Vagina (tissue), 2 donors: ENCODE measurements around the gene LGALS4.

ENCODE experiments used
- CTCF ChIP-seq, 3 experiments: fragments of 450-650 bp in 2 of 3; fragments of 200-600 bp in 1 of 3; sonication (generic) in 1 of 3; IDR thresholded peaks; one replicate each; pipeline ENCODE4 v1.5.1; 2017 to 2019; ENCODE audit warnings: antibody characterized with exemption in 3 of 3, mild to moderate bottlenecking in 2 of 3, moderate library complexity in 2 of 3
- POLR2A ChIP-seq, 2 donors: fragments of 450-650 bp; IDR thresholded peaks; one replicate each; pipeline ENCODE4 v1.6.1; 2017; ENCODE audit warnings: antibody characterized with exemption in 2 of 2, mild to moderate bottlenecking in 2 of 2, moderate library complexity in 2 of 2
- POLR2AphosphoS5 ChIP-seq, 2 donors: sonication (generic); formaldehyde crosslinking; IDR thresholded peaks; one replicate each; pipeline ENCODE4 v1.9.0; 2017; ENCODE audit warnings: antibody characterized with exemption in 2 of 2, mild to moderate bottlenecking in 2 of 2, low read depth in 1 of 2; ENCODE audit not compliant: insufficient read depth in 1 of 2

DNA sequence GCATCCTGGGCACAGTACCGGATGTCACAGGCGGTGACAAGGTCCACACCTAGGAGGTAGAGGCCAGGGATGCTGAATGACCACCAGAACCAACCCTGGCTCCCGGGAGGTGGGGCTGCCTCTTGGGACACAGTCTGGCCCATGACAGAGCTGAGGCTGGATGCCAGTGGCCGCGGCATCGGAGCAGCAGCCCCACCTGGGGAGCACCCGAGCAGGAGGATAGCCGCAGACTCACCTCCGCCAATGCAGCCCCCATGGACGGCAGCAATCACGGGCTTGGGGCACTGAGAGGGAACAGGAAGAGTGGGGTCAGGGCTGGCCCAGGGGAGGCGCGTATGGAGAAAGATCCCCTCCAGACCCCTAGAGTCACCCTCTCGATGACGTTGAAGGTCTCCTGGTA lies 4.3 kb upstream of the LGALS4 start:
- TF ChIP-seq POLR2A (IDR thresholded peaks at IDR 0.05) (no peak), CTCF (IDR thresholded peaks at IDR 0.05) (no peak), POLR2AphosphoS5 (IDR thresholded peaks at IDR 0.05; ENCODE audit: insufficient read depth in 1 of 2, low read depth in 1 of 2) (no peak)
